Measurements from ENCODE around the gene PCDHGB5. TPM values are rescaled to one million over a fixed set of nuclear protein-coding genes. Genes with fewer than 3 reads are reported as not detected.
"Not testable (repeated sequence)": the region's sequence is repeated elsewhere in the genome, so short reads cannot be mapped to it uniquely, and the experiment has no call there.

PCDHGB5 gene
- total RNA-seq, 1 experiment from 2014 or later, result 3.2 TPM

DNA sequence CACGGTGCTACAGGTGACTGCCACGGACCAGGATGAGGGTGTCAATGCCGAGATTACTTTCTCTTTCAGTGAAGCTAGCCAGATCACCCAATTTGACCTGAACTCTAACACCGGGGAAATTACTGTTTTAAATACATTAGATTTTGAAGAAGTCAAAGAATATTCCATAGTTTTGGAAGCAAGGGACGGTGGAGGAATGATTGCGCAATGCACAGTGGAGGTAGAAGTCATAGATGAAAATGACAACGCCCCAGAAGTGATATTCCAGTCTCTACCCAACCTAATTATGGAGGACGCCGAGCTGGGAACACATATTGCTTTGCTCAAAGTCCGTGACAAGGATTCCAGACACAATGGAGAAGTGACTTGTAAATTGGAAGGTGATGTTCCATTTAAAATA, 9.1 kb upstream of the PCDHGB5 start:
- intact Hi-C loops (cut with micrococcal nuclease), result no loop called here
- Mint-ChIP-seq H3K36me3 (ENCODE audit: insufficient read depth, unreplicated experiment) (no peaks in the 10 kb centered on the region), H3K4me3 (ENCODE audit: unreplicated experiment) (no peak overlapping the region), H3K9me3 (ENCODE audit: unreplicated experiment) (peaks cover 21% of the 10 kb centered on the region), H3K4me1 (ENCODE audit: insufficient read depth, unreplicated experiment) (no peaks in the 10 kb centered on the region), H3K27ac (ENCODE audit: low read depth, unreplicated experiment) (no peak overlapping the region), H3K27me3 (ENCODE audit: insufficient read depth, unreplicated experiment) (no peaks in the 10 kb centered on the region)
- POLR2A ChIA-PET, result no interaction called here
- BruUV-seq (replicated peaks), result no TSS peak
- CTCF ChIA-PET, result interaction anchor here (1.0 to 3.3 kb wide), 3 partner anchors 24 to 136 kb away, joined by 3 to 16 read pairs (median 8); partner anchors contain the start of genes PCDHGA10 and TAF7
- no peak for DNase-seq (ENCODE audit: unreplicated experiment)
- no peak for TF ChIP-seq CTCF (IDR thresholded peaks at IDR 0.05; ENCODE audit: unreplicated experiment)

DNA sequence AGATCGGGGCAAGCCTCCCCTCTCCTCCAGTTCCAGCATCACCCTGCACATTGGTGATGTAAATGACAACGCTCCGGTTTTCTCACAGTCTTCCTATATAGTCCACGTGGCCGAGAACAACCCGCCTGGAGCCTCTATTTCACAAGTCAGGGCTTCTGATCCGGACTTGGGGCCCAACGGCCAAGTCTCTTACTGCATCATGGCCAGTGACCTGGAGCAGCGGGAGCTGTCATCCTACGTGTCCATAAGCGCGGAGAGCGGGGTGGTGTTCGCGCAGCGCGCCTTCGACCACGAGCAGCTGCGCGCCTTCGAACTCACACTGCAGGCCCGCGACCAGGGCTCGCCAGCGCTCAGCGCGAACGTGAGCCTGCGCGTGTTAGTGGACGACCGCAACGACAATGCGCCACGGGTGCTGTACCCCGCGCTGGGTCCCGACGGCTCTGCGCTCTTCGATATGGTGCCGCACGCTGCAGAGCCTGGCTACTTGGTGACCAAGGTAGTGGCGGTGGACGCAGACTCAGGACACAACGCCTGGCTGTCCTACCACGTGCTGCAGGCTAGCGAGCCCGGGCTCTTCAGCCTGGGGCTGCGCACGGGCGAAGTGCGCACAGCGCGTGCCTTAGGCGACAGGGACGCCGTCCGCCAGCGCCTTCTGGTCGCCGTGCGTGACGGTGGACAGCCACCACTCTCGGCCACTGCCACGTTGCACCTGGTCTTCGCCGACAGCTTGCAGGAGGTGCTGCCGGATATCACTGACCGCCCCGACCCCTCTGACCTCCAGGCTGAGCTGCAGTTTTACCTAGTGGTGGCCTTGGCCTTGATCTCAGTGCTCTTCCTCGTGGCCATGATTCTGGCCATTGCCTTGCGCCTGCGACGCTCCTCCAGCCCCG, 8.3 kb upstream of the PCDHGB5 start:
- no peaks in the 10 kb centered on the region for H3K4me1 Mint-ChIP-seq (ENCODE audit: insufficient read depth, unreplicated experiment)
- ChIA-PET CTCF (interaction anchor here (1.1 to 3.3 kb wide), 5 partner anchors 23 to 189 kb away, joined by 3 to 16 read pairs (median 8); partner anchors contain the start of genes PCDHB14, PCDHGA1, PCDHGA10 and TAF7), POLR2A (no interaction called here)
- BruUV-seq (replicated peaks), result no TSS peak
- DNase-seq (ENCODE audit: unreplicated experiment), result no peak
- peaks cover 29% of the 10 kb centered on the region for H3K9me3 Mint-ChIP-seq (ENCODE audit: unreplicated experiment)
- TF ChIP-seq CTCF (IDR thresholded peaks at IDR 0.05; ENCODE audit: unreplicated experiment), result no peak
- no peaks in the 10 kb centered on the region for H3K27me3 Mint-ChIP-seq (ENCODE audit: insufficient read depth, unreplicated experiment)
- H3K36me3 Mint-ChIP-seq (ENCODE audit: insufficient read depth, unreplicated experiment), result no peaks in the 10 kb centered on the region
- no peak overlapping the region for H3K27ac Mint-ChIP-seq (ENCODE audit: low read depth, unreplicated experiment)
- intact Hi-C loops (cut with micrococcal nuclease), result no loop called here
- H3K4me3 Mint-ChIP-seq (ENCODE audit: unreplicated experiment), result no peak overlapping the region

- peak; percentile 23 for DNase-seq (ENCODE audit: unreplicated experiment)
- no peak for TF ChIP-seq CTCF (IDR thresholded peaks at IDR 0.05; ENCODE audit: unreplicated experiment)
- H3K36me3 Mint-ChIP-seq (ENCODE audit: insufficient read depth, unreplicated experiment), result no peaks in the 10 kb centered on the region
- no peak within 1 kb of the TSS for H3K4me3 Mint-ChIP-seq (ENCODE audit: unreplicated experiment)
- BruUV-seq (replicated peaks), result no TSS peak
- no peaks in the 10 kb centered on the region for H3K4me1 Mint-ChIP-seq (ENCODE audit: insufficient read depth, unreplicated experiment)
- H3K9me3 Mint-ChIP-seq (ENCODE audit: unreplicated experiment), result peaks cover 35% of the 10 kb centered on the region
- ChIA-PET POLR2A (no interaction called here), CTCF (interaction anchor here (0.6 to 2.5 kb wide), 7 partner anchors 10 to 172 kb away, joined by 3 to 14 read pairs (median 3); partner anchors contain the start of genes PCDHGA5 and PCDHGA7)
- H3K27ac Mint-ChIP-seq (ENCODE audit: low read depth, unreplicated experiment), result no peak within 1 kb of the TSS
- intact Hi-C loops (cut with micrococcal nuclease), result no loop called here
- no peaks in the 10 kb centered on the region for H3K27me3 Mint-ChIP-seq (ENCODE audit: insufficient read depth, unreplicated experiment)
Observed at GRCh38 chr5:141392429-141393198, 5.1 kb upstream of the PCDHGB5 start, which contains the start of gene PCDHGA8. TSS of gene PCDHGA8 (plus strand) at chr5:141392633. CDS start at chr5:141392814, 181 bp downstream.

DNA sequence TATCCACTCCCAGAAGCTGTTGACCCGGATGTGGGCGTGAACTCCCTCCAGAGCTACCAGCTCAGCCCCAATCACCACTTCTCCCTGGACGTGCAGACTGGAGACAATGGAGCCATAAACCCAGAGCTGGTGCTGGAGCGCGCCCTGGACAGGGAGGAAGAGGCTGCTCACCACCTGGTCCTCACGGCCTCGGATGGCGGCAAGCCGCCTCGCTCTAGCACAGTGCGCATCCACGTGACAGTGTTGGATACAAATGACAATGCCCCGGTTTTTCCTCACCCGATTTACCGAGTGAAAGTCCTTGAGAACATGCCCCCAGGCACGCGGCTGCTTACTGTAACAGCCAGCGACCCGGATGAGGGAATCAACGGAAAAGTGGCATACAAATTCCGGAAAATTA, 4.5 kb upstream of the PCDHGB5 start:
- peaks cover 34% of the 10 kb centered on the region for H3K9me3 Mint-ChIP-seq (ENCODE audit: unreplicated experiment)
- H3K4me3 Mint-ChIP-seq (ENCODE audit: unreplicated experiment), result no peak overlapping the region
- POLR2A ChIA-PET, result no interaction called here
- TF ChIP-seq CTCF (IDR thresholded peaks at IDR 0.05; ENCODE audit: unreplicated experiment), result no peak
- H3K36me3 Mint-ChIP-seq (ENCODE audit: insufficient read depth, unreplicated experiment), result no peaks in the 10 kb centered on the region
- DNase-seq (ENCODE audit: unreplicated experiment), result no peak
- no peak overlapping the region for H3K27ac Mint-ChIP-seq (ENCODE audit: low read depth, unreplicated experiment)
- H3K27me3 Mint-ChIP-seq (ENCODE audit: insufficient read depth, unreplicated experiment), result no peaks in the 10 kb centered on the region
- BruUV-seq (replicated peaks), result no TSS peak
- CTCF ChIA-PET, result interaction anchor here (0.6 to 2.5 kb wide), 7 partner anchors 13 to 174 kb away, joined by 3 to 14 read pairs (median 3); partner anchors contain the start of gene PCDHGA5
- H3K4me1 Mint-ChIP-seq (ENCODE audit: insufficient read depth, unreplicated experiment), result no peaks in the 10 kb centered on the region
- intact Hi-C loops (cut with micrococcal nuclease), result no loop called here

DNA sequence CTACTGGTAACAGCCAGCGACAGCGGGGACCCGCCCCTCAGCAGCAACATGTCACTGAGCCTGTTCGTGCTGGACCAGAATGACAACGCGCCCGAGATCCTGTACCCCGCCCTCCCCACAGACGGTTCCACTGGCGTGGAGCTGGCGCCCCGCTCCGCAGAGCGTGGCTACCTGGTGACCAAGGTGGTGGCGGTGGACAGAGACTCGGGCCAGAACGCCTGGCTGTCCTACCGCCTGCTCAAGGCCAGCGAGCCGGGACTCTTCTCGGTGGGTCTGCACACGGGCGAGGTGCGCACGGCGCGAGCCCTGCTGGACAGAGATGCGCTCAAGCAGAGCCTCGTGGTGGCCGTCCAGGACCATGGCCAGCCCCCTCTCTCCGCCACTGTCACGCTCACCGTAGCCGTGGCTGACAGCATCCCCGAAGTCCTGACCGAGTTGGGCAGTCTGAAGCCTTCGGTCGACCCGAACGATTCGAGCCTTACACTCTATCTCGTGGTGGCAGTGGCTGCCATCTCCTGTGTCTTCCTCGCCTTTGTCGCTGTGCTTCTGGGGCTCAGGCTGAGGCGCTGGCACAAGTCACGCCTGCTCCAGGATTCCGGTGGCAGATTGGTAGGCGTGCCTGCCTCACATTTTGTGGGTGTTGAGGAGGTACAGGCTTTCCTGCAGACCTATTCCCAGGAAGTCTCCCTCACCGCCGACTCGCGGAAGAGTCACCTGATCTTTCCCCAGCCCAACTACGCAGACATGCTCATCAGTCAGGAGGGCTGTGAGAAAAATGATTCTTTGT, 3.2 kb upstream of the PCDHGB5 start:
- H3K27me3 Mint-ChIP-seq (ENCODE audit: insufficient read depth, unreplicated experiment); intact Hi-C loops (cut with micrococcal nuclease); H3K4me1 Mint-ChIP-seq (ENCODE audit: insufficient read depth, unreplicated experiment); POLR2A ChIA-PET; BruUV-seq (replicated peaks); H3K36me3 Mint-ChIP-seq (ENCODE audit: insufficient read depth, unreplicated experiment); DNase-seq (ENCODE audit: unreplicated experiment); H3K4me3 Mint-ChIP-seq (ENCODE audit: unreplicated experiment); H3K27ac Mint-ChIP-seq (ENCODE audit: low read depth, unreplicated experiment): not testable (repeated sequence)
- CTCF ChIA-PET, result interaction anchor here (0.6 to 3.7 kb wide), 4 partner anchors 128 to 170 kb away, joined by 3 to 32 read pairs (median 12); no protein-coding TSS in a partner anchor
- H3K9me3 Mint-ChIP-seq (ENCODE audit: unreplicated experiment), result peaks cover 29% of the 10 kb centered on the region

Data from MCF 10A (cell line).